GM18868 (cell line): ENCODE results near the gene ZNF892.
"Not testable (repeated sequence)": the region's sequence is repeated elsewhere in the genome, so short reads cannot be mapped to it uniquely, and the experiment has no call there.

Source experiments
- ATAC-seq: cut with Tn5 transposase; IDR thresholded peaks from one replicate; pipeline ENCODE4 v1.9.1; 2021; ENCODE audit warnings: mild to moderate bottlenecking, moderate library complexity; ENCODE audit not compliant: unreplicated experiment

ZNF892 gene

GRCh38 chr2:95207111-95207961 lies at the start of gene ZNF892:
Gene ZNF892 (plus strand): TSS chr2:95207521. CDS start chr2:95207816, 295 bp downstream.
- ATAC-seq, result peak; percentile 97

GRCh38 chr2:95158441-95158840 lies 48.9 kb upstream of the ZNF892 start:
- no peak for ATAC-seq

GRCh38 chr2:95158891-95159619 lies 48.3 kb upstream of the ZNF892 start:
- peak; percentile 57 for ATAC-seq

- peak; percentile 92 for ATAC-seq
These were observed 47.5 kb upstream of the ZNF892 start, which contains the start of gene ZNF514 for GRCh38 chr2:95159690-95160449. Gene ZNF514 (minus strand): TSS chr2:95159848. CDS start chr2:95153253, 6,595 bp downstream.

GRCh38 chr2:95165030-95165370 lies 42.3 kb upstream of the ZNF892 start:
- ATAC-seq, result peak; percentile 3

- peak; percentile 94 for ATAC-seq
These were observed 41.8 kb upstream of the ZNF892 start, which contains the start of gene ZNF2 for GRCh38 chr2:95165371-95166064. Gene ZNF2 (plus strand): TSS chr2:95165809. CDS start chr2:95176227, 10,418 bp downstream.

- ATAC-seq, result peak; percentile 13
These were observed 41.1 kb upstream of the ZNF892 start for GRCh38 chr2:95166065-95166763.

GRCh38 chr2:95171902-95172301 lies 35.4 kb upstream of the ZNF892 start:
- no peak for ATAC-seq

- ATAC-seq, result no peak
These were observed 33.2 kb upstream of the ZNF892 start for GRCh38 chr2:95174031-95174542.

GRCh38 chr2:95179451-95179850 lies 27.9 kb upstream of the ZNF892 start:
- ATAC-seq, result no peak

GRCh38 chr2:95181774-95182173 lies 25.5 kb upstream of the ZNF892 start:
- no peak for ATAC-seq

GRCh38 chr2:95185197-95185596 lies 22.1 kb upstream of the ZNF892 start:
- no peak for ATAC-seq

GRCh38 chr2:95185973-95186372 lies 21.3 kb upstream of the ZNF892 start:
- no peak for ATAC-seq

- ATAC-seq, result not testable (repeated sequence)
These were observed 14.4 kb upstream of the ZNF892 start for GRCh38 chr2:95192956-95193355.

GRCh38 chr2:95203911-95204310 lies 3.4 kb upstream of the ZNF892 start:
- ATAC-seq, result no peak

- ATAC-seq, result no peak
These were observed 2.9 kb upstream of the ZNF892 start for GRCh38 chr2:95204396-95204795.

- no peak for ATAC-seq
These were observed 1.2 kb upstream of the ZNF892 start for GRCh38 chr2:95206096-95206495.

- no peak for ATAC-seq
These were observed 785 bp downstream of the ZNF892 start for GRCh38 chr2:95208106-95208505.

- no peak for ATAC-seq
These were observed 7.8 kb downstream of the ZNF892 start for GRCh38 chr2:95215018-95215612.
